Tibial artery (tissue), 4 donors: ENCODE measurements around the gene RILP.

ENCODE experiments used
- DNase-seq, 2 donors: peaks; one replicate each; pipeline ENCODE4 v3.0.0-alpha.2; 2019
- H3K27ac ChIP-seq, 2 donors: fragments of 200-600 bp; sonication (generic) in 1 of 2; 1 replicate in 1 of 2; 2 replicates in 1 of 2; pipeline ENCODE4 v1.5.1; 2018 to 2019; ENCODE audit warnings: mild to moderate bottlenecking in 1 of 2
- H3K27me3 ChIP-seq, 2 donors: fragments of 200-600 bp; sonication (generic) in 1 of 2; one replicate each; pipeline versions ENCODE4 v1.5.1 to v1.6.0; 2016 to 2019
- H3K36me3 ChIP-seq, 3 donors: fragments of 200-600 bp; sonication (generic) in 2 of 3; one replicate each; pipeline ENCODE4 v1.5.1; 2016 to 2019; ENCODE audit warnings: mild to moderate bottlenecking in 2 of 3
- H3K4me1 ChIP-seq, 4 donors: fragments of 200-600 bp; sonication (generic) in 2 of 4; 1 replicate in 3 of 4; 2 replicates in 1 of 4; pipeline ENCODE4 v1.5.1; 2016 to 2019
- H3K4me3 ChIP-seq, 2 donors: fragments of 200-600 bp; sonication (generic) in 1 of 2; 1 replicate in 1 of 2; 2 replicates in 1 of 2; pipeline ENCODE4 v1.5.1; 2018 to 2019; ENCODE audit warnings: mild to moderate bottlenecking in 2 of 2
- H3K9me3 ChIP-seq, 3 donors: fragments of 200-600 bp; sonication (generic) in 1 of 3; one replicate each; pipeline ENCODE4 v1.5.1; 2016 to 2019
- CTCF ChIP-seq, 2 experiments: fragments of 200-600 bp in 1 of 2; fragments of 450-650 bp in 1 of 2; IDR thresholded peaks; one replicate each; pipeline ENCODE4 v1.5.1; 2017 to 2019; ENCODE audit warnings: antibody characterized with exemption in 2 of 2, mild to moderate bottlenecking in 1 of 2, moderate library complexity in 1 of 2
- intact Hi-C: fragments of 100-400 bp; cut with DNase I; formaldehyde crosslinking; loops from one replicate; pipeline ENCODE4 v1.15.0; 2023; ENCODE audit warnings: low total_unique reads

RILP gene

GRCh38 chr17:1616101-1616500, 33.6 kb downstream of the RILP start:
- Histone ChIP-seq H3K9me3 (no peaks in the 10 kb centered on the region), H3K36me3 (peaks cover 0 to 42% (median 17%) of the 10 kb centered on the region in 3 donors), H3K27ac (no peak overlapping the region), H3K4me3 (no peak overlapping the region), H3K27me3 (no peaks in the 10 kb centered on the region), H3K4me1 (peaks cover 0 to 5% (median 0%) of the 10 kb centered on the region in 4 donors)
- TF ChIP-seq CTCF (IDR thresholded peaks at IDR 0.05): no peak
- intact Hi-C loops: no loop called here
- DNase-seq: no peak

GRCh38 chr17:1612400-1612799, 37.3 kb downstream of the RILP start:
- no peaks in the 10 kb centered on the region for H3K9me3 ChIP-seq
- H3K4me1 ChIP-seq: no peaks in the 10 kb centered on the region
- intact Hi-C loops: no loop called here
- TF ChIP-seq CTCF (IDR thresholded peaks at IDR 0.05): no peak
- no peak overlapping the region for H3K4me3 ChIP-seq
- DNase-seq: no peak
- H3K36me3 ChIP-seq: peaks cover 0 to 32% (median 17%) of the 10 kb centered on the region in 3 donors
- H3K27ac ChIP-seq: no peak overlapping the region
- H3K27me3 ChIP-seq: no peaks in the 10 kb centered on the region

- Histone ChIP-seq H3K4me3 (no peak overlapping the region), H3K27ac (no peak overlapping the region), H3K9me3 (no peaks in the 10 kb centered on the region), H3K27me3 (no peaks in the 10 kb centered on the region), H3K36me3 (peaks cover 0 to 32% (median 17%) of the 10 kb centered on the region in 3 donors), H3K4me1 (no peaks in the 10 kb centered on the region)
- DNase-seq: peak in 1 of 2 donors; percentile 56
- intact Hi-C loops: no loop called here
- no peak for TF ChIP-seq CTCF (IDR thresholded peaks at IDR 0.05)
Observed at GRCh38 chr17:1611715-1612114, 38.0 kb downstream of the RILP start.

- Histone ChIP-seq H3K4me3 (no peak overlapping the region), H3K27me3 (no peaks in the 10 kb centered on the region), H3K36me3 (peaks cover 0 to 25% (median 8%) of the 10 kb centered on the region in 3 donors), H3K27ac (no peak overlapping the region), H3K4me1 (no peaks in the 10 kb centered on the region), H3K9me3 (no peaks in the 10 kb centered on the region)
- DNase-seq: no peak
- intact Hi-C loops: no loop called here
- no peak for TF ChIP-seq CTCF (IDR thresholded peaks at IDR 0.05)
Observed at GRCh38 chr17:1608676-1609075, 41.0 kb downstream of the RILP start.

GRCh38 chr17:1607971-1608320, 41.7 kb downstream of the RILP start:
- peaks cover 0 to 20% (median 8%) of the 10 kb centered on the region in 3 donors for H3K36me3 ChIP-seq
- TF ChIP-seq CTCF (IDR thresholded peaks at IDR 0.05): no peak
- intact Hi-C loops: no loop called here
- no peaks in the 10 kb centered on the region for H3K4me1 ChIP-seq
- no peak for DNase-seq
- no peak overlapping the region for H3K27ac ChIP-seq
- H3K4me3 ChIP-seq: no peak overlapping the region
- H3K9me3 ChIP-seq: no peaks in the 10 kb centered on the region
- H3K27me3 ChIP-seq: no peaks in the 10 kb centered on the region

- H3K4me1 ChIP-seq: no peaks in the 10 kb centered on the region
- DNase-seq: no peak
- H3K36me3 ChIP-seq: peaks cover 0 to 19% (median 0%) of the 10 kb centered on the region in 3 donors
- no peak for TF ChIP-seq CTCF (IDR thresholded peaks at IDR 0.05)
- H3K27me3 ChIP-seq: no peaks in the 10 kb centered on the region
- H3K4me3 ChIP-seq: no peak overlapping the region
- intact Hi-C loops: no loop called here
- no peak overlapping the region for H3K27ac ChIP-seq
- H3K9me3 ChIP-seq: no peaks in the 10 kb centered on the region
Observed at GRCh38 chr17:1606352-1606985, 43.2 kb downstream of the RILP start.
